Stimulated activated CD4-positive, alpha-beta T cell treated with anti-CD3 and anti-CD28 coated beads, Interleukin-12 subunit alpha, Interleukin-12 subunit beta, amount 100 ng/mL, for 24 hours (primary cell): Measurements from ENCODE around the gene CPEB2.
"Not testable (repeated sequence)": the region's sequence is repeated elsewhere in the genome, so short reads cannot be mapped to it uniquely, and the experiment has no call there.

Experiments
- DNase-seq, 2 experiments: peaks; one replicate each; pipeline ENCODE4 v3.0.0-alpha.2; 2020; ENCODE audit warnings: low read depth in 2 of 2

CPEB2 gene

GRCh38 chr4:15043922-15044321 lies 41.6 kb downstream of the CPEB2 start:
- no peak for DNase-seq

DNA sequence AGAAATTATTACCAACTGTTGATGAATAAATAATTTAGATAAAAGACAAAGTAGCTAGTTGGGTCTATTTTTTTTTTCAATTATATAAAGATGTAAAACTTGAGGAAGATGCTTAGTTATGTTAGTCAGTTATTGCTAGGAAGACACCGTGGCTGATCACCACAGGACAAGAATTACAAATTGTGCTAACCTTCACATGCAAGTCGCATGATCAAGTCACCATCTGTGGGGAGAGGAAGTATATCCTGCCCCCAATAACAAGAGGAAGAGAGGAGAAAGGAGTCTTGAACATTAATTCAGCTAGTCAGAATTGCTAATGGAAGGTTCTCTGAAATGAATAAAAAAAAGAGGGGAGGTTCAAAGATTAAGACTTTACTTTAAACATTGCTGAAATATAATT lies 52.3 kb downstream of the CPEB2 start:
- DNase-seq: no peak

DNA sequence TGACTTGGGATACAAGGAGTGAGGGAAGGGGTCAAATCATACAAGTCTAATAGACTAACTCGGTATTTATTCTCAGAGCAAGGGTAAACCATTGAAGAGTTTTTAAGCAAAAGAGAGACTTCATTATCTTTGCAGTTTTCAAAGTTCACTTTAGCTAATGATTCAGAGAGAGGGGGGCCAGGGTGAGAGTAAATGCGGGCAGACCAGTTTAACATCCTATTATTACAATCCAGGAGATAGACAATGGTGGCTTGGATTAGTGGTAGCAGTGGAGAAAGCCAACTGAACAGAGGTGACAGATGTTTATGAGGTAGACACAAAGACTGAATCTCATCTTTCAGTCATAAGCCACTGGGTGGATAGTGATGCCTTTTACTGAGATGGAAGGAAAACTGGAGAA lies 57.9 kb downstream of the CPEB2 start:
- DNase-seq: no peak

DNA sequence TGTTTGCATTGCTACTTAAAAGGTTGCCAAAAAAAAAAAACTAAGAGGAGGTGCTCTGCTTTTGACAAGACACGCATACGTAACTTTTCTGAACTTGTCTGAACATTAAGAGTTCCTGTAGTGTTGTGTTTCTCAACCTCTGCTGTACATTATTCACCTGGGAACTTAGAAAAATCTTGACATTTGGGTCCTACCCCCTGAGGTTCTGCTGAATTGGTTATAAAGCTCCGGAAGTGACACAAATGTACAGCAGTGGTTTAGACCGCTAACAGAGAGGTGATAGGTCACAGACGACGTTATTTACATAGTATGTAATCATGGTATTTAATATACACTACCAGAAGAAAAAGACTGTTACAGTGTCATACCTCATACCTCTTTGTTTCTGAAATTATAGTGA lies 61.1 kb downstream of the CPEB2 start:
- DNase-seq: no peak

GRCh38 chr4:15065516-15065915 lies 63.2 kb downstream of the CPEB2 start:
- DNase-seq: no peak

GRCh38 chr4:15066140-15066539 lies 63.9 kb downstream of the CPEB2 start:
- DNase-seq: no peak

DNA sequence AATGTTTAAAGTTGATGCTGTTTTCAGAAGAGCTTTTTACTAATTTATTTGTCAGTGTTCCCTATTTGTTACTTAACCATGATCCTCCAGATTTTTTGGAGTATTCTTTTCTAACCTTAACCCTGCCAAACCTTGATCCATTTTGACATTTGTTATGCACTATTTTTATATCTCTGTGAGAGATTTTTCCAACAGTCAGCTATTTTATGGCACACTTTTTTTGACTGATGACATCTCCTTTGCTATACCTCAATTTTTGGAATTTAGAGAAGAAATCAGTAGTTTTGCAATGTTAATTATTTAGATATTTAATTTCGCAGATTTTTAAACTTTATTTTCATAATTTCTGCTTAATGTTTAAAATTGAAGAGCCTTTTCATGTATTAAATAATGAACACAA lies 66.0 kb downstream of the CPEB2 start:
- no peak for DNase-seq

- DNase-seq: no peak
These were observed 73.6 kb downstream of the CPEB2 start for GRCh38 chr4:15075875-15076274.

GRCh38 chr4:15077969-15078368 lies 75.7 kb downstream of the CPEB2 start:
- DNase-seq: no peak

- DNase-seq: no peak
These were observed 76.7 kb downstream of the CPEB2 start for GRCh38 chr4:15078682-15079642.

DNA sequence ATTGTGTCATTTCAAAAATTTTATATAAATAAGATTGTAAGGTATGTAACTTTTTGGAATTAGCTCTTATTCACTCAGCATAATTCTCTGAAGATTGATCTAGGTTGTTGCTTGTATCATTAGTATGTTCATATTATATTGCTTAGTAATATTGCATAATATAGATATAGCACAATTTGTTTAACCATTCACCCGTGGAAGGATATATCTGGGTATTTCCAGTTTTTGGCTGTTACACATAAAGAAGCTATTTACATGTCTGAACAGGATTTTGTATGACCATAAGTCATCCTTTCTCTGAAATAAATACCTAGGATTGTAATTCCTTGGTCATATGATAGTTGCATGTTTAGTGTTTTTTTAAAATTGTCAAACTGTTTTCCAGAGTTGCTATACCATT lies 82.5 kb downstream of the CPEB2 start:
- no peak for DNase-seq

GRCh38 chr4:15085762-15086161 lies 83.5 kb downstream of the CPEB2 start:
- not testable (repeated sequence) for DNase-seq

GRCh38 chr4:15086259-15086658 lies 84.0 kb downstream of the CPEB2 start:
- not testable (repeated sequence) for DNase-seq

GRCh38 chr4:15088394-15089035 lies 86.2 kb downstream of the CPEB2 start:
- DNase-seq: no peak

- DNase-seq: no peak
These were observed 87.7 kb downstream of the CPEB2 start for GRCh38 chr4:15089979-15090378.

- DNase-seq: no peak
These were observed 98.1 kb downstream of the CPEB2 start for GRCh38 chr4:15100380-15100779.

- DNase-seq: no peak
These were observed 98.9 kb downstream of the CPEB2 start for GRCh38 chr4:15100994-15101695.

- no peak for DNase-seq
These were observed 102.5 kb downstream of the CPEB2 start for GRCh38 chr4:15104825-15105224.

DNA sequence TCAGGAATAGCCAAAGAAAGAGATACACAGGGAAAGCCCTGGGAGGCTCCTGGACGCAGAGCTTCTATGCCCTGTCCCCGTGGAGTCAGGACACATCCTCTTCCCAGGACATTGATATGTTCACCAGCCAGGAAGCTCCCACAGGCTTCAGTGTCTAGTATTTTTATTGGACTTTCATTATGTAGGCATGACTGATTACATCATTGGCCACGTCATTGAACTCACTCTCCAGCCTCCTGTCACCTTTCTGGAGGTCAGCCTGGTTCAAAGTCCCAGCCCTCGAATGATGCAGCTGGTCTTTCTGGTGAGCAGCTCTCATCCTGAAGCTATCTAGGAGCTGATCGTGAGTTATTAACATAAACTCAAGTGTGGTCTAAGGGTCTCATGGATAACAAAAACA lies 104.1 kb downstream of the CPEB2 start:
- no peak for DNase-seq

DNA sequence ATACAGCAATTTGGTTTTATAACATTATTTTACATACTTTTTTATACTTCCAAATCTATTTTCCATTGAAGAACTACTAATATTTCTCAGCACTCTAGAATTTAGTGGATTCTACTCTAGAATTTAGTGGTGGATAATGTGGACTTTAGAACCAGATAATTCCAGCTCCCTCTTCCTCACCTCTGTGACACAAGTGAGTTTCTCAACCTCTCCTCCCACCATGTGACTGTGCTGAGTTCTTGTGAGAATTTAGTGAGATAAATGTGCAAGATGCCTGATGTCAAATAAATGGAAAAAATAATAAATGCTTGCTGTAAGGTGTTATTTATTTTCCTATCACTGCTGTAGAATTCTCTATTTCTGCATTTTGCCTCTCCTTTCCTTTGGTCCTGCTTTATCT lies 107.3 kb downstream of the CPEB2 start:
- no peak for DNase-seq

DNA sequence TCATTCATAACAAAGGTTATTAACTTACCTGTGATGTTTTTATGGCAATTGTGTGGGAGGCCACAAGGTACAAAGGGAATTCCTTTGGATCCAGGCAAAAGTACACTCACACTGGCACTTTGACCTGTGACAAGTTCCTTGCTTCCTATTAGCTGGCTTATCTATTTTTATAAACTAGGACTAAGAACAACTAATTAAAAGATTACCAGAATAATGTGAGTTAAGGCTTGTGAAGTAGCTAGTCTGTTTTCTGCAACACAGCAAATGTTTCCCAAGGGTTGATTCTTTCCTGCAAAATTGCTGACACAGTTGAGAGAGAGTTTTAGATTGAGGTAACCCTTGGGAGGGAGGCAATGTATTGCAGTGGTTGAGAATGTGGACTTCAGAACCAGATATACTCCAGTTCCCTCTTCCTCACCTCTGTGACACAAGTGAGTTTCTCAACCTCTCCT lies 107.9 kb downstream of the CPEB2 start:
- DNase-seq: no peak

DNA sequence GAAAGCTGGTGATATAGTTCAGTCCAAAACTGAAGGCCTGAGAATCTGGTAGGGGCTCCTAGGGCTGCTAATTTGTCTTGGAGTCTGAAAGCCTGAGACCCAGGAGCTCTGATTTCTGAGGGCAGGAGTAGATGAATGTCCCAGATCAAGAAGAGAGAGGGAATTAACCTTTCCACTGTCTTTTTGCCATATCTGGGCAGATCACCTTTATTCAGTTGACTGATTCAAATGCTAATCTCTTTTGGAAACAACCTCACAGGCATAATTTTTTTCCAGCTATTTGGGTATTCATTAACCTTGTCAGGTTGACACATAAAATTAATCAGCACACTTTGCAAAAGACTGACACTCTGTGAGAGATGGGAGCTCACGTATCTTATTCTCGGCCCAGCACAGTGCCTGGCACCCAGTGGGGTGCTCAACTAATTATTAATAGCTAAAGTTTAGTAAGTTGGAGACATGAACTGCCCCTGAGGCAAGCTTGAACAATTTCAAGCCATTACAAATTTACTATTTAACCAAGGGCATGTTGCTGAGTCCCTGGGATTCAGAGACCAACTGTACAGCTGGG lies 114.3 kb downstream of the CPEB2 start:
- DNase-seq: no peak
